GM12878 (cell line): ENCODE data around the gene HIVEP2. TPM values are rescaled to one million over a fixed set of nuclear protein-coding genes. Genes with fewer than 3 reads are reported as not detected.

Experiments used
- ATAC-seq: fragments of 200-7000 bp; cut with Tn5 transposase; 3 replicates; pipeline ENCODE4 v1.9.1; 2020; ENCODE audit warnings: mild to moderate bottlenecking, moderate library complexity
- BruUV-seq: library from RNA; stranded (reverse); fragments of 400-500 nt; replicated peaks from 2 replicates; lab custom pipeline; 2021; lab: Mats Ljungman, UMichigan
- CTCF ChIA-PET: fragments of 300-600 bp; sonication (Branson Sonifier 250); formaldehyde crosslinking; extraction: SDS; loops from one replicate; lab custom pipeline; 2021; ENCODE audit warnings: inconsistent platforms; lab: Yijun Ruan, JAX
- POLR2A ChIA-PET: fragments of 350-600 bp; formaldehyde crosslinking; extraction: SDS; loops from one replicate; lab custom pipeline; 2021; ENCODE audit warnings: inconsistent platforms; lab: Charles Lee
- RAD21 ChIA-PET: fragments of 300-600 bp; sonication (Branson Sonifier 250); formaldehyde crosslinking; loops from one replicate; lab custom pipeline; 2023; ENCODE audit warnings: antibody characterized with exemption; ENCODE audit not compliant: unreplicated experiment; lab: Charles Lee
- SMC1A ChIA-PET: fragments of 300-600 bp; sonication (Branson Sonifier 250); formaldehyde crosslinking; loops from one replicate; lab custom pipeline; 2023; ENCODE audit not compliant: unreplicated experiment, uncharacterized antibody; lab: Charles Lee
- DNase-seq: peaks from one replicate; pipeline ENCODE4 v3.0.0-alpha.2; 2011; ENCODE audit warnings: low read depth, low spot score
- FAIRE-seq: peaks from 3 replicates; lab custom pipeline; 2011; peaks lifted over from hg19 to GRCh38; lab: Jason Lieb, UNC
- H2AFZ ChIP-seq: 2 replicates; pipeline ENCODE4 v1.6.0; 2011; ENCODE audit warnings: low read depth, low read length, control low read depth; ENCODE audit not compliant: control insufficient read depth
- H3K27ac ChIP-seq: 2 replicates; pipeline ENCODE4 v1.5.1; 2011; ENCODE audit warnings: control low read depth; ENCODE audit not compliant: control insufficient read depth, insufficient read depth
- H3K27me3 ChIP-seq, 2 experiments: replicated peaks in 1 of 2; 2 replicates each; pipeline versions ENCODE4 v1.6.0 to v1.6.1; 2011; ENCODE audit warnings: low read length in 1 of 2; ENCODE audit not compliant: control insufficient read depth in 2 of 2, insufficient read depth in 2 of 2
- H3K36me3 ChIP-seq, 2 experiments: 2 replicates each; pipeline ENCODE4 v1.5.1; 2011; ENCODE audit warnings: low read length in 1 of 2; ENCODE audit not compliant: control insufficient read depth in 2 of 2, insufficient read depth in 2 of 2
- H3K4me1 ChIP-seq: 2 replicates; pipeline ENCODE4 v1.6.1; 2011; ENCODE audit warnings: mild to moderate bottlenecking, low read length, moderate library complexity, mixed read lengths; ENCODE audit not compliant: control insufficient read depth, insufficient read depth
- H3K4me2 ChIP-seq: 2 replicates; pipeline ENCODE4 v1.6.0; 2011; ENCODE audit warnings: control low read depth; ENCODE audit not compliant: control insufficient read depth, insufficient read depth
- H3K4me3 ChIP-seq: fragments of 200-600 bp; sonication (generic); 2 replicates; pipeline ENCODE4 v1.5.1; 2016
- H3K79me2 ChIP-seq: 2 replicates; pipeline ENCODE4 v1.6.0; 2011; ENCODE audit warnings: low read length; ENCODE audit not compliant: control insufficient read depth, insufficient read depth
- H3K9ac ChIP-seq: 2 replicates; pipeline ENCODE4 v1.8.0; 2011; ENCODE audit warnings: low read length, control low read depth, mixed read lengths; ENCODE audit not compliant: control insufficient read depth, insufficient read depth
- H3K9me3 ChIP-seq: replicated peaks from 3 replicates; pipeline ENCODE4 v1.5.1; 2011; ENCODE audit warnings: mild to moderate bottlenecking, low read length; ENCODE audit not compliant: control insufficient read depth, insufficient read depth
- H4K20me1 ChIP-seq: 2 replicates; pipeline ENCODE4 v1.6.0; 2011; ENCODE audit not compliant: control insufficient read depth, insufficient read depth
- IKZF2 ChIP-seq, 2 experiments: fragments of 450-650 bp; IDR thresholded peaks; 2 replicates each; pipeline ENCODE4 v1.6.1; 2017; ENCODE audit warnings: mild to moderate bottlenecking in 2 of 2, moderate library complexity in 2 of 2
- SIN3A ChIP-seq: IDR thresholded peaks from 2 replicates; pipeline ENCODE4 v1.6.1; 2012; ENCODE audit warnings: low read depth, low read length, improper control_type of control experiment
- TARDBP ChIP-seq: IDR thresholded peaks from 2 replicates; pipeline ENCODE4 v1.6.1; 2016; ENCODE audit warnings: borderline replicate concordance
- ZNF622 ChIP-seq: fragments of 450-650 bp; IDR thresholded peaks from 2 replicates; pipeline ENCODE4 v1.6.1; 2017; ENCODE audit warnings: mild to moderate bottlenecking, inconsistent platforms
- WGBS: methylation state at CpG from one replicate; pipeline ENCODE4 v1.1.6; 2016; ENCODE audit warnings: low lambda C conversion rate; ENCODE audit not compliant: insufficient replicate concordance, insufficient coverage; ENCODE audit errors: missing lambda C conversion rate; 5-methylcytosine and 5-hydroxymethylcytosine counted together
- in situ Hi-C: fragments of 300-500 bp; cut with MboI; formaldehyde crosslinking; loops from 9 replicates; pipeline ENCODE4 v1.14.3; 2018; ENCODE audit warnings: mixed read lengths
- intact Hi-C: fragments of 100-400 bp; cut with micrococcal nuclease; formaldehyde crosslinking; loops from one replicate; pipeline ENCODE4 v1.14.2; 2022; ENCODE audit not compliant: unreplicated experiment
- polyA plus RNA-seq, 11 experiments: library from polyadenylated mRNA; depleted of rRNA in 4 of 11; unstranded in 6 of 11; stranded (reverse) in 5 of 11; fragments of >200 nt; fragmentation: Nextera tagmentation in 4 of 11; fragmentation: Illumina TruSeq in 1 of 11; extraction: Ambion mirVana in 4 of 11; extraction: Trizol in 1 of 11; gene quantifications; 1 replicate in 1 of 11; 2 replicates in 10 of 11; pipeline versions ENCODE4 v1.2.1 to v1.2.3, GENCODE V29; 2011 to 2016; ENCODE audit warnings: inconsistent platforms in 2 of 11, missing spikeins in 2 of 11, low read depth in 1 of 11
- total RNA-seq, 4 experiments: library from RNA; depleted of rRNA in 3 of 4; stranded (reverse); fragments of >200 nt in 3 of 4; fragmentation: Illumina TruSeq in 1 of 4; extraction: Trizol in 1 of 4; gene quantifications; 2 replicates each; pipeline versions ENCODE4 v1.2.1 to v1.2.3, GENCODE V29; 2013 to 2021
- TF ChIP-seq, protein P1 (sequence below): fragments of 450-650 bp; IDR thresholded peaks from 2 replicates; pipeline ENCODE4 v1.6.1; 2016; ENCODE audit warnings: mild to moderate bottlenecking

Gene HIVEP2
- total and polyA plus RNA-seq, 10 of the 15 experiments (the other 5 are each of a cell fraction or from before 2014, with no cell fraction given), result 1.2 to 15.7 (median 10.2) TPM

GRCh38 chr6:142927271-142927580 lies 17.8 kb downstream of the HIVEP2 start:
- Histone ChIP-seq H3K79me2 (peaks cover 69% of the 10 kb centered on the region), H4K20me1 (no peaks in the 10 kb centered on the region), H3K9ac (peak overlapping the region; percentile 97), H2AFZ (0 out of 2 replicates have a peak overlapping the region, but pooled peaks have one; percentile 19), H3K4me2 (peak overlapping the region; percentile 70), H3K36me3 (no peaks in the 10 kb centered on the region; a peak in 1 of 4 replicates), H3K27me3 (no peaks in the 10 kb centered on the region), H3K4me3 (peak overlapping the region; percentile 88), H3K9me3 (no peaks in the 10 kb centered on the region), H3K4me1 (peaks cover 8% of the 10 kb centered on the region), H3K27ac (peak overlapping the region; percentile 97)
- FAIRE-seq (no peak), ATAC-seq (no peak), DNase-seq (no peak)
- ChIA-PET SMC1A (interaction anchor here (0.7 to 7.2 kb wide), 11 partner anchors 8 to 107 kb away, joined by 3 to 71 read pairs (median 10); no protein-coding TSS in a partner anchor), RAD21 (interaction anchor here (0.9 to 6.3 kb wide), 15 partner anchors 8 to 107 kb away, joined by 3 to 46 read pairs (median 6); no protein-coding TSS in a partner anchor), CTCF (interaction anchor here (1.0 to 2.0 kb wide), 4 partner anchors 8 to 25 kb away, joined by 3 to 8 read pairs (median 4); no protein-coding TSS in a partner anchor), POLR2A (interaction anchor here (1.1 to 4.2 kb wide), 9 partner anchors 10 to 108 kb away, joined by 3 to 27 read pairs (median 5); no protein-coding TSS in a partner anchor)
- in situ Hi-C loops, result no loop called here
- intact Hi-C loops, result loop anchor here (2.0 kb wide), 1 partner anchor 16 kb away; no protein-coding TSS in a partner anchor
- BruUV-seq, result TSS peak; percentile 74
- WGBS, result 2% methylated on average over 7 of the region's 7 CpGs
- TF ChIP-seq ZNF622, result no peak
- TF ChIP-seq TARDBP, result 0 out of 2 replicates have a peak, but pooled peaks have one; percentile 0
- peak in 1 of 2 experiments; percentile 56; a peak in 1 of 4 replicates for TF ChIP-seq IKZF2 (IDR thresholded peaks at IDR 0.05)
- no peak for TF ChIP-seq SIN3A
- TF ChIP-seq, protein P1, sequence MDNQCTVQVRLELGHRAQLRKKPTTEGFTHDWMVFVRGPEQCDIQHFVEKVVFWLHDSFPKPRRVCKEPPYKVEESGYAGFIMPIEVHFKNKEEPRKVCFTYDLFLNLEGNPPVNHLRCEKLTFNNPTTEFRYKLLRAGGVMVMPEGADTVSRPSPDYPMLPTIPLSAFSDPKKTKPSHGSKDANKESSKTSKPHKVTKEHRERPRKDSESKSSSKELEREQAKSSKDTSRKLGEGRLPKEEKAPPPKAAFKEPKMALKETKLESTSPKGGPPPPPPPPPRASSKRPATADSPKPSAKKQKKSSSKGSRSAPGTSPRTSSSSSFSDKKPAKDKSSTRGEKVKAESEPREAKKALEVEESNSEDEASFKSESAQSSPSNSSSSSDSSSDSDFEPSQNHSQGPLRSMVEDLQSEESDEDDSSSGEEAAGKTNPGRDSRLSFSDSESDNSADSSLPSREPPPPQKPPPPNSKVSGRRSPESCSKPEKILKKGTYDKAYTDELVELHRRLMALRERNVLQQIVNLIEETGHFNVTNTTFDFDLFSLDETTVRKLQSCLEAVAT, result peak; percentile 21; the same call in 1 of the 2 replicates
